OCI-LY3 (cell line): ENCODE measurements around the gene PTPRD.

Experiments used
- EZH2phosphoT487 ChIP-seq: fragments of 200-600 bp; shearing (Covaris generic); IDR thresholded peaks from 2 replicates; pipeline ENCODE4 v1.6.1; 2018; ENCODE audit warnings: antibody characterized with exemption, mixed run types, low read depth
- TF ChIP-seq, protein P1 (sequence below): fragments of 200-600, 300-600 bp; sonication (generic); IDR thresholded peaks from 2 replicates; pipeline ENCODE4 v1.5.1; 2014; ENCODE audit warnings: antibody characterized with exemption, low read length, low read depth

DNA sequence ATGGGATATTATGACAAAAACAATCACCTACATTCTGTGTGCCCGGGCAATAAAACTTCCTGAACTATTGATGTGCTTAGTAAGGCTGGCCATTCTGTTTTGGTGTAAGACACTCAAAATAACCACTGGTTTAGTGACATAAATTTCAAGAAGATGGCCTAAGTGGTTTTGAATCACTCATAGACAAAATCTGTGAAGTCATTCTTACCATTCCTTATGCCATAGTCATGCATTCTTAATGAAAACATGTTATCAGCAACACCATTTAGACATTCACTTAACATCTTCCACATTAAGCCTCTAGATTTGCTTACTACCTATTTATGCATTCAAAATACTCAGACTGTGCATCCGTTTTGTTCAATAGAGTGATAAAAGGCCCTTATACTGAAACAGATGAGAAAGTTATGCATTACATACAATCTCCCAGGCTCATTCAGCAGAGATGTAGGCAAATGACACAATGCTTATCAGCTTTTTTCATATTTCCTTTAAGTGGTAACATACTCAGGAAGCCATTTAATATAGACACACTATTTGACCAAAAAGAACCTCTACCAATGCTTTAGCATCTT lies 1964.4 kb downstream of the PTPRD start:
- TF ChIP-seq, protein P1, sequence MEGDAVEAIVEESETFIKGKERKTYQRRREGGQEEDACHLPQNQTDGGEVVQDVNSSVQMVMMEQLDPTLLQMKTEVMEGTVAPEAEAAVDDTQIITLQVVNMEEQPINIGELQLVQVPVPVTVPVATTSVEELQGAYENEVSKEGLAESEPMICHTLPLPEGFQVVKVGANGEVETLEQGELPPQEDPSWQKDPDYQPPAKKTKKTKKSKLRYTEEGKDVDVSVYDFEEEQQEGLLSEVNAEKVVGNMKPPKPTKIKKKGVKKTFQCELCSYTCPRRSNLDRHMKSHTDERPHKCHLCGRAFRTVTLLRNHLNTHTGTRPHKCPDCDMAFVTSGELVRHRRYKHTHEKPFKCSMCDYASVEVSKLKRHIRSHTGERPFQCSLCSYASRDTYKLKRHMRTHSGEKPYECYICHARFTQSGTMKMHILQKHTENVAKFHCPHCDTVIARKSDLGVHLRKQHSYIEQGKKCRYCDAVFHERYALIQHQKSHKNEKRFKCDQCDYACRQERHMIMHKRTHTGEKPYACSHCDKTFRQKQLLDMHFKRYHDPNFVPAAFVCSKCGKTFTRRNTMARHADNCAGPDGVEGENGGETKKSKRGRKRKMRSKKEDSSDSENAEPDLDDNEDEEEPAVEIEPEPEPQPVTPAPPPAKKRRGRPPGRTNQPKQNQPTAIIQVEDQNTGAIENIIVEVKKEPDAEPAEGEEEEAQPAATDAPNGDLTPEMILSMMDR: no peak
- TF ChIP-seq EZH2phosphoT487: no peak
